ENCODE measurements around the gene ZSWIM5. TPM values are rescaled to one million over a fixed set of nuclear protein-coding genes. Genes with fewer than 3 reads are reported as not detected.

The ZSWIM5 gene
- total and polyA plus RNA-seq, 4 donors = 0.67 to 2.9 (median 1.3) TPM

GRCh38 chr1:45093334-45093733 lies 113.1 kb downstream of the ZSWIM5 start:
- no peak overlapping the region for H3K9ac ChIP-seq (ENCODE audit: low read depth in 1 of 2, low read length in 2 of 2)
- H3K27ac ChIP-seq (ENCODE audit: low read depth in 1 of 2, low read length in 2 of 2) = no peak overlapping the region
- H3K4me3 ChIP-seq (ENCODE audit: low read depth in 1 of 3, low read length in 3 of 3) = no peak overlapping the region
- no peaks in the 10 kb centered on the region for H3K36me3 ChIP-seq (ENCODE audit: control insufficient read depth in 4 of 4, insufficient read depth in 3 of 4, low read depth in 1 of 4, low read length in 3 of 4)
- DNase-seq (ENCODE audit: low spot score) = no peak
- H3K9me3 ChIP-seq (ENCODE audit: control insufficient read depth in 4 of 4, low read length in 3 of 4) = no peaks in the 10 kb centered on the region
- no peak for TF ChIP-seq GABPA (IDR thresholded peaks at IDR 0.05 in 1 of 2, conservative IDR thresholded peaks at IDR 0.05 in 1 of 2)
- no peak for TF ChIP-seq ATF3 (IDR thresholded peaks at IDR 0.05)
- TF ChIP-seq TAF1 (conservative IDR thresholded peaks at IDR 0.05) = no peak
- no peak for TF ChIP-seq HNF4G (IDR thresholded peaks at IDR 0.05)
- TF ChIP-seq RXRA (IDR thresholded peaks at IDR 0.05) = no peak
- TF ChIP-seq EGR1 (IDR thresholded peaks at IDR 0.05; ENCODE audit: low read depth in 2 of 2) = no peak
- TF ChIP-seq, protein P1, sequence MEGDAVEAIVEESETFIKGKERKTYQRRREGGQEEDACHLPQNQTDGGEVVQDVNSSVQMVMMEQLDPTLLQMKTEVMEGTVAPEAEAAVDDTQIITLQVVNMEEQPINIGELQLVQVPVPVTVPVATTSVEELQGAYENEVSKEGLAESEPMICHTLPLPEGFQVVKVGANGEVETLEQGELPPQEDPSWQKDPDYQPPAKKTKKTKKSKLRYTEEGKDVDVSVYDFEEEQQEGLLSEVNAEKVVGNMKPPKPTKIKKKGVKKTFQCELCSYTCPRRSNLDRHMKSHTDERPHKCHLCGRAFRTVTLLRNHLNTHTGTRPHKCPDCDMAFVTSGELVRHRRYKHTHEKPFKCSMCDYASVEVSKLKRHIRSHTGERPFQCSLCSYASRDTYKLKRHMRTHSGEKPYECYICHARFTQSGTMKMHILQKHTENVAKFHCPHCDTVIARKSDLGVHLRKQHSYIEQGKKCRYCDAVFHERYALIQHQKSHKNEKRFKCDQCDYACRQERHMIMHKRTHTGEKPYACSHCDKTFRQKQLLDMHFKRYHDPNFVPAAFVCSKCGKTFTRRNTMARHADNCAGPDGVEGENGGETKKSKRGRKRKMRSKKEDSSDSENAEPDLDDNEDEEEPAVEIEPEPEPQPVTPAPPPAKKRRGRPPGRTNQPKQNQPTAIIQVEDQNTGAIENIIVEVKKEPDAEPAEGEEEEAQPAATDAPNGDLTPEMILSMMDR (IDR thresholded peaks at IDR 0.05; ENCODE audit: low read depth, low read length, missing input control) = no peak
- TF ChIP-seq MAX (IDR thresholded peaks at IDR 0.05) = no peak
- TF ChIP-seq FOXA1 (IDR thresholded peaks at IDR 0.05) = no peak
- TF ChIP-seq HNF4A (conservative IDR thresholded peaks at IDR 0.05) = no peak
- TF ChIP-seq YY1 (IDR thresholded peaks at IDR 0.05) = no peak
- no peaks in the 10 kb centered on the region for H3K27me3 ChIP-seq (ENCODE audit: control insufficient read depth in 4 of 4, insufficient read depth in 4 of 4, low read length in 3 of 4)
- no peaks in the 10 kb centered on the region for H3K4me1 ChIP-seq (ENCODE audit: control insufficient read depth in 4 of 4, insufficient read depth in 4 of 4, low read length in 3 of 4)

GRCh38 chr1:45089711-45090110 lies 116.7 kb downstream of the ZSWIM5 start:
- H3K4me3 ChIP-seq (ENCODE audit: low read depth in 1 of 3, low read length in 3 of 3) = no peak overlapping the region
- no peaks in the 10 kb centered on the region for H3K27me3 ChIP-seq (ENCODE audit: control insufficient read depth in 4 of 4, insufficient read depth in 4 of 4, low read length in 3 of 4)
- WGBS = 84% methylated on average over 2 of the region's 2 CpGs
- no peak for DNase-seq (ENCODE audit: low spot score)
- H3K36me3 ChIP-seq (ENCODE audit: control insufficient read depth in 4 of 4, insufficient read depth in 3 of 4, low read depth in 1 of 4, low read length in 3 of 4) = no peaks in the 10 kb centered on the region
- no peak overlapping the region for H3K9ac ChIP-seq (ENCODE audit: low read depth in 1 of 2, low read length in 2 of 2)
- TF ChIP-seq, protein P2, sequence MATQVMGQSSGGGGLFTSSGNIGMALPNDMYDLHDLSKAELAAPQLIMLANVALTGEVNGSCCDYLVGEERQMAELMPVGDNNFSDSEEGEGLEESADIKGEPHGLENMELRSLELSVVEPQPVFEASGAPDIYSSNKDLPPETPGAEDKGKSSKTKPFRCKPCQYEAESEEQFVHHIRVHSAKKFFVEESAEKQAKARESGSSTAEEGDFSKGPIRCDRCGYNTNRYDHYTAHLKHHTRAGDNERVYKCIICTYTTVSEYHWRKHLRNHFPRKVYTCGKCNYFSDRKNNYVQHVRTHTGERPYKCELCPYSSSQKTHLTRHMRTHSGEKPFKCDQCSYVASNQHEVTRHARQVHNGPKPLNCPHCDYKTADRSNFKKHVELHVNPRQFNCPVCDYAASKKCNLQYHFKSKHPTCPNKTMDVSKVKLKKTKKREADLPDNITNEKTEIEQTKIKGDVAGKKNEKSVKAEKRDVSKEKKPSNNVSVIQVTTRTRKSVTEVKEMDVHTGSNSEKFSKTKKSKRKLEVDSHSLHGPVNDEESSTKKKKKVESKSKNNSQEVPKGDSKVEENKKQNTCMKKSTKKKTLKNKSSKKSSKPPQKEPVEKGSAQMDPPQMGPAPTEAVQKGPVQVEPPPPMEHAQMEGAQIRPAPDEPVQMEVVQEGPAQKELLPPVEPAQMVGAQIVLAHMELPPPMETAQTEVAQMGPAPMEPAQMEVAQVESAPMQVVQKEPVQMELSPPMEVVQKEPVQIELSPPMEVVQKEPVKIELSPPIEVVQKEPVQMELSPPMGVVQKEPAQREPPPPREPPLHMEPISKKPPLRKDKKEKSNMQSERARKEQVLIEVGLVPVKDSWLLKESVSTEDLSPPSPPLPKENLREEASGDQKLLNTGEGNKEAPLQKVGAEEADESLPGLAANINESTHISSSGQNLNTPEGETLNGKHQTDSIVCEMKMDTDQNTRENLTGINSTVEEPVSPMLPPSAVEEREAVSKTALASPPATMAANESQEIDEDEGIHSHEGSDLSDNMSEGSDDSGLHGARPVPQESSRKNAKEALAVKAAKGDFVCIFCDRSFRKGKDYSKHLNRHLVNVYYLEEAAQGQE (IDR thresholded peaks at IDR 0.05) = no peak
- TF ChIP-seq FOXA2 (IDR thresholded peaks at IDR 0.05) (no peak), YY1 (IDR thresholded peaks at IDR 0.05) (no peak), ATF3 (IDR thresholded peaks at IDR 0.05) (no peak), MAX (IDR thresholded peaks at IDR 0.05) (no peak), RAD21 (IDR thresholded peaks at IDR 0.05) (no peak), TAF1 (conservative IDR thresholded peaks at IDR 0.05) (no peak)
- no peaks in the 10 kb centered on the region for H3K4me1 ChIP-seq (ENCODE audit: control insufficient read depth in 4 of 4, insufficient read depth in 4 of 4, low read length in 3 of 4)
- no peaks in the 10 kb centered on the region for H3K9me3 ChIP-seq (ENCODE audit: control insufficient read depth in 4 of 4, low read length in 3 of 4)
- H3K27ac ChIP-seq (ENCODE audit: low read depth in 1 of 2, low read length in 2 of 2) = no peak overlapping the region

Data from liver (tissue), 9 donors.